PC-3 (cell line): ENCODE measurements around the gene KXD1. TPM values are rescaled to one million over a fixed set of nuclear protein-coding genes. Genes with fewer than 3 reads are reported as not detected.
A peak's percentile ranks its signal among the peaks of the same experiment; 100 is the strongest.

Source experiments
- ATAC-seq: fragments of 200-7000 bp; cut with Tn5 transposase; 2 replicates; pipeline ENCODE4 v1.9.1; 2020; ENCODE audit warnings: mild to moderate bottlenecking, moderate library complexity
- BruUV-seq: library from RNA; stranded (reverse); fragments of 400-500 nt; replicated peaks from 2 replicates; lab custom pipeline; 2021; lab: Mats Ljungman, UMichigan
- CTCF ChIA-PET: fragments of 300-600 bp; sonication (Branson Sonifier 250); formaldehyde crosslinking; loops from one replicate; lab custom pipeline; 2022; ENCODE audit warnings: antibody characterized with exemption; lab: Charles Lee
- POLR2A ChIA-PET: fragments of 300-600 bp; sonication (Branson Sonifier 250); formaldehyde crosslinking; loops from one replicate; lab custom pipeline; 2022; ENCODE audit warnings: antibody characterized with exemption; ENCODE audit not compliant: unreplicated experiment; lab: Charles Lee
- DNase-seq: peaks from one replicate; pipeline ENCODE4 v3.0.0-alpha.2; 2015
- H2AFZ ChIP-seq: fragments of 300-600 bp; sonication (generic); 2 replicates; pipeline ENCODE4 v1.6.0; 2016; ENCODE audit warnings: antibody characterized with exemption, low read length
- H3F3A ChIP-seq: fragments of 300-600 bp; sonication (generic); one replicate; pipeline ENCODE4 v1.6.0; 2017; ENCODE audit warnings: antibody characterized with exemption, low read length, control low read depth, mild to moderate bottlenecking; ENCODE audit not compliant: unreplicated experiment
- H3K27ac ChIP-seq: fragments of 300-600 bp; sonication (generic); 2 replicates; pipeline ENCODE4 v1.5.1; 2016; ENCODE audit warnings: mild to moderate bottlenecking, low read length
- H3K27me3 ChIP-seq: fragments of 300-600 bp; sonication (generic); 2 replicates; pipeline ENCODE4 v1.6.1; 2016; ENCODE audit warnings: low read length, mixed read lengths
- H3K36me3 ChIP-seq: fragments of 300-600 bp; sonication (generic); 2 replicates; pipeline ENCODE4 v1.6.1; 2016; ENCODE audit warnings: low read depth, mixed run types, low read length, mixed read lengths
- H3K4me1 ChIP-seq: fragments of 300-600 bp; sonication (generic); 2 replicates; pipeline ENCODE4 v1.5.1; 2016; ENCODE audit warnings: low read length; ENCODE audit not compliant: insufficient read depth
- H3K4me2 ChIP-seq: fragments of 300-600 bp; sonication (generic); 2 replicates; pipeline ENCODE4 v1.6.0; 2016; ENCODE audit warnings: low read length
- H3K4me3 ChIP-seq: fragments of 300-600 bp; sonication (generic); 2 replicates; pipeline ENCODE4 v1.5.1; 2016; ENCODE audit warnings: mild to moderate bottlenecking, low read length, mixed read lengths
- H3K79me2 ChIP-seq: fragments of 300-600 bp; sonication (generic); 2 replicates; pipeline ENCODE4 v1.6.1; 2017; ENCODE audit warnings: low read length, mixed read lengths
- H3K9ac ChIP-seq: fragments of 300-600 bp; sonication (generic); 2 replicates; pipeline ENCODE4 v1.6.0; 2016; ENCODE audit warnings: mild to moderate bottlenecking, low read length
- H3K9me2 ChIP-seq: fragments of 300-600 bp; sonication (generic); replicated peaks from 2 replicates; pipeline ENCODE4 v1.6.1; 2016; ENCODE audit warnings: mixed run types, low read length, mixed read lengths
- H3K9me3 ChIP-seq: fragments of 300-600 bp; sonication (generic); 2 replicates; pipeline ENCODE4 v1.6.1; 2016; ENCODE audit warnings: low read length, mixed read lengths
- H4K20me1 ChIP-seq: fragments of 300-600 bp; sonication (generic); 2 replicates; pipeline ENCODE4 v1.6.1; 2016; ENCODE audit warnings: low read length, mixed read lengths
- EZH2 ChIP-seq: fragments of 300-600 bp; sonication (generic); IDR thresholded peaks from one replicate; pipeline ENCODE4 v1.6.1; 2017; ENCODE audit warnings: antibody characterized with exemption, mild to moderate bottlenecking, low read length; ENCODE audit not compliant: unreplicated experiment
- EZH2phosphoT487 ChIP-seq: fragments of 300-600 bp; sonication (generic); IDR thresholded peaks from 2 replicates; pipeline ENCODE4 v1.6.1; 2018; ENCODE audit warnings: mild to moderate bottlenecking, antibody characterized with exemption, low read length, borderline replicate concordance
- intact Hi-C: fragments of 100-400 bp; cut with micrococcal nuclease; formaldehyde crosslinking; loops from 2 replicates; pipeline ENCODE4 v1.9.0; 2023
- total RNA-seq: library from RNA; depleted of rRNA; stranded (reverse); fragments of >200 nt; gene quantifications from 2 replicates; pipeline ENCODE4 v1.2.3, GENCODE V29; 2014
- TF ChIP-seq, protein P1 (sequence below): fragments of 300-600 bp; sonication (generic); conservative IDR thresholded peaks from 2 replicates; pipeline ENCODE4 v1.5.1; 2017; ENCODE audit warnings: antibody characterized with exemption, low read depth, mild to moderate bottlenecking, low read length

Gene KXD1
- total RNA-seq, 1 experiment from 2014 or later = 137 TPM

DNA sequence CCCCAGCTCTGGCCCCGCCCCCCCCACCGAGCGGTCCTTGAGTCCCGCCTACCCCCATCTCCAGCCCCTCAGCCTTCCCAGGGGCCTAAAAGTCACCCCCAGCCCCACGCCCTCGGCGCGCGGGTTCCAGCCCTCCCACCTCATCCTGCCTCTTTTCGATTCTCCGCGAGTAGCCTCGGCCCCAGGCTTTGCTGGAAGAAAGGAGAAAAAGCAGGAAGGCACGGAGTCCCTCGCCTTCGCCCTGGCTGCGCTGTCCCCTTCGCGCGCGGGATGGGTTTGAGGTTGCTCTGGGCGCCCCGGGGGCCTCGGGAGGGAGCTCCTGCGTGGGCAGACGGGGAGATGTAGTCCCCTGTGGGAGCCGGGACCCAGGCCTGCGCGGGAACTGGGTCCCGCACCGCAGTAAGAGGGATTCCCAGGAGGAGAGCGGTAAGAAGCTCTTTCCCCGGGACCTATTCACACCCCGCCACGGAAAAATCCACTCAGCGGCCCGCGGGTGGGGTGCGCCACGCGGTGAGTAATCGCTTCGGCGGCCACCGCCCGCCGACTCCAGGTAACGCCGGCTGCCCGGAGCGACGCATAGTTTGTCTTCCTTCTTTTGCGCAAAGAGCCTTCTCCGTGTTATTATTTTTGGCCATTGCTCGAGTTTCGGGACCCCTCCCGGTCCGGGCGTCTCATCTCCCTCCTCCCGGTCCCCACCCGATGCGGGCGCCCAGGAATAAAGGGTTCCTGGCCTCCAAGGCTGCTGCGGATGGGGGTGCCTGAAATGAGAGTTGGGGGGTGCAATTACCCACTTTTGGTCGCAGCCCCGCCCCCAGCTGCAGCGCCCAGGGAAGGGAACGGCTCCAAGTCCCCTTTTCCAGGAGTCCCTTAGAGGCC, 49.8 kb downstream of the KXD1 start:
- DNase-seq = no peak
- Histone ChIP-seq H4K20me1 (no peaks in the 10 kb centered on the region), H3K27me3 (peaks cover 76% of the 10 kb centered on the region), H2AFZ (no peak overlapping the region), H3K9ac (no peak overlapping the region), H3K79me2 (no peaks in the 10 kb centered on the region), H3K4me2 (peak overlapping the region; percentile 51; the same call in 1 of the 2 replicates), H3K4me3 (no peak overlapping the region), H3K27ac (no peak overlapping the region), H3K9me3 (no peaks in the 10 kb centered on the region), H3F3A (peaks cover 5% of the 10 kb centered on the region), H3K9me2 (no peaks in the 10 kb centered on the region), H3K4me1 (peaks cover 7% of the 10 kb centered on the region; the same call in 1 of the 2 replicates), H3K36me3 (no peaks in the 10 kb centered on the region)
- intact Hi-C loops = loop anchor here (10.0 kb wide), 1 partner anchor 167 kb away; no protein-coding TSS in a partner anchor
- no peak for ATAC-seq
- no TSS peak for BruUV-seq
- POLR2A ChIA-PET = no interaction called here
- CTCF ChIA-PET = no interaction called here
- TF ChIP-seq EZH2phosphoT487 = no peak
- peak; percentile 95 for TF ChIP-seq EZH2

DNA sequence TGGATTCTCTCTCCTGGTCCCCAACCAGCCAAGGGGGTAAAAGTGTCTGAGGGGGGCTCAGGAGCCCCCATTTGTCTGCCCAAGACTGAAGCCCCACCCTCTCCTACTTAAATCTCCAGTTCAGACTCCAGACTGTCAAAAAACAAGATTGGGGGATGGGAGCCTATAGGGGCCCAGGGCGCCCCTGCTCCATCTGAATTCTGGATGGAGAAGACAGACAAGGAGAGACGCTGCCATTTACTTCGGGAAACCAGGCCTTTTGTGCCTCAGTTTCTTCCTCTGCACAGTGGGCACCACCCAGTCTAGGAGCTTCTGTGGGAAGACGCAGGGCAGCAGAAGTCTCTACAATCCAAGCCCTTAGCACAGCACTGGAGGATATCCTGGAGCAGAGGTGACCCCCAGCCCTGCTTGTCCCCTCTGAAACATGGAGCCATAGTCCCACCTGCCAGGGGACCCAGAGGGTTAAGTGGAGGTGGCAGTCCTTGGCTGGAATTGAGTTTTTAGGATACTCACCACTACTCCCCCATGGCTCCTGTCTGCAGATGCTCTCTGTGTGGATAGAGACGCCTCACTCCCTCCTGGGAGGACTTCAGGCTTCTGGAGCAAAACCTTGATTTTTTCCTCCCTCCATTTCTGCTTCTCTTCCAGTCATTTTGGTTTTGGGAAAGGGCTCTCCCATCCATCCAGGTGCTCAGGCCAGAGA, 50.6 kb downstream of the KXD1 start:
- H3K9ac ChIP-seq = no peak overlapping the region
- H3K27me3 ChIP-seq = peaks cover 84% of the 10 kb centered on the region
- peaks cover 9% of the 10 kb centered on the region; the same call in 1 of the 2 replicates for H3K4me1 ChIP-seq
- ChIA-PET POLR2A (no interaction called here), CTCF (no interaction called here)
- no peak overlapping the region for H3K4me3 ChIP-seq
- H4K20me1 ChIP-seq = no peaks in the 10 kb centered on the region
- H3F3A ChIP-seq = peaks cover 5% of the 10 kb centered on the region
- no peaks in the 10 kb centered on the region for H3K9me2 ChIP-seq
- intact Hi-C loops = loop anchor here (10.0 kb wide), 1 partner anchor 167 kb away; no protein-coding TSS in a partner anchor
- TF ChIP-seq EZH2phosphoT487 (no peak), EZH2 (peak; percentile 1)
- TF ChIP-seq, protein P1, sequence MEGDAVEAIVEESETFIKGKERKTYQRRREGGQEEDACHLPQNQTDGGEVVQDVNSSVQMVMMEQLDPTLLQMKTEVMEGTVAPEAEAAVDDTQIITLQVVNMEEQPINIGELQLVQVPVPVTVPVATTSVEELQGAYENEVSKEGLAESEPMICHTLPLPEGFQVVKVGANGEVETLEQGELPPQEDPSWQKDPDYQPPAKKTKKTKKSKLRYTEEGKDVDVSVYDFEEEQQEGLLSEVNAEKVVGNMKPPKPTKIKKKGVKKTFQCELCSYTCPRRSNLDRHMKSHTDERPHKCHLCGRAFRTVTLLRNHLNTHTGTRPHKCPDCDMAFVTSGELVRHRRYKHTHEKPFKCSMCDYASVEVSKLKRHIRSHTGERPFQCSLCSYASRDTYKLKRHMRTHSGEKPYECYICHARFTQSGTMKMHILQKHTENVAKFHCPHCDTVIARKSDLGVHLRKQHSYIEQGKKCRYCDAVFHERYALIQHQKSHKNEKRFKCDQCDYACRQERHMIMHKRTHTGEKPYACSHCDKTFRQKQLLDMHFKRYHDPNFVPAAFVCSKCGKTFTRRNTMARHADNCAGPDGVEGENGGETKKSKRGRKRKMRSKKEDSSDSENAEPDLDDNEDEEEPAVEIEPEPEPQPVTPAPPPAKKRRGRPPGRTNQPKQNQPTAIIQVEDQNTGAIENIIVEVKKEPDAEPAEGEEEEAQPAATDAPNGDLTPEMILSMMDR = no peak
- no peak for DNase-seq
- no peak for ATAC-seq
- H3K79me2 ChIP-seq = no peaks in the 10 kb centered on the region
- BruUV-seq = no TSS peak
- no peaks in the 10 kb centered on the region for H3K36me3 ChIP-seq
- no peak overlapping the region for H3K27ac ChIP-seq
- H3K4me2 ChIP-seq = no peak overlapping the region
- no peak overlapping the region for H2AFZ ChIP-seq
- no peaks in the 10 kb centered on the region for H3K9me3 ChIP-seq
